ENCODE data around the gene AMMECR1. TPM values are rescaled to one million over a fixed set of nuclear protein-coding genes. Genes with fewer than 3 reads are reported as not detected.
A peak's percentile ranks its signal among the peaks of the same experiment; 100 is the strongest.

The AMMECR1 gene
- total RNA-seq, 5 donors from 2014 or later (not counting 1 experiment from before 2014, with no cell fraction given), result 11.7 to 17.4 (median 12.6) TPM

DNA sequence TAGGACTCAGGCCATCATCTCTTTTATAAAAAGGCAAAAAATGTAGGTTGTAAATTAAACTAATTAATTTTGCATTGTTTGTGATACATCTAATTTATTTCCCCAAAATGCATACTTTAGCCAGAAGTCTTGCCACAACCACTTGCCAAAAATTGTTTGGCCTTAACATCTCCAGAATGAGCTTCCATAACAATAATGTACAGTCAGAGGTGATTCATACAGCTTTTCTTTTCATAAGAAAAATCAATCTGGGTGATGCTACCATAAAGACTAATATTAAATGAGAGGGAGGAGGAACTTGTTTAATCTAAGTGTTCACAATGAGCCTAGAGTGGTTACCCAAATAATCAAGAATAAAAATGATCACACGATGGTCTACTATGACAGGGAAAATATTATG lies 59.3 kb downstream of the AMMECR1 start:
- peaks cover 9% of the 10 kb centered on the region for H3K36me3 Mint-ChIP-seq
- Histone ChIP-seq H3K36me3 (ENCODE audit: control insufficient read depth in 2 of 2, extremely low read depth in 1 of 2, insufficient read depth in 1 of 2, low read length in 1 of 2) (no peaks in the 10 kb centered on the region), H3K27ac (ENCODE audit: low read length) (no peak overlapping the region), H3K4me3 (ENCODE audit: control insufficient read depth in 1 of 2, extremely low read depth in 1 of 2, low read length in 1 of 2) (no peak overlapping the region), H3K9me3 (no peaks in the 10 kb centered on the region), H3K4me1 (ENCODE audit: control insufficient read depth in 1 of 2, extremely low read depth in 1 of 2, insufficient read depth in 2 of 2, low read length in 2 of 2) (no peaks in the 10 kb centered on the region), H3K27me3 (replicated peaks in 1 of 2; ENCODE audit: control insufficient read depth in 2 of 2, extremely low read depth in 1 of 2, insufficient read depth in 2 of 2, low read length in 1 of 2) (no peaks in the 10 kb centered on the region)
- peaks cover 0 to 4% of the 10 kb centered on the region in 2 donors for H3K27me3 Mint-ChIP-seq
- H3K9me3 Mint-ChIP-seq, result no peaks in the 10 kb centered on the region
- POLR2A ChIA-PET, result no interaction called here
- CTCF ChIA-PET, result no interaction called here
- no peak overlapping the region for H3K4me3 Mint-ChIP-seq
- DNase-seq (no peak), ATAC-seq (replicated peaks in 1 of 4) (no peak)
- no CpG with 5 or more reads among the region's 1 CpG for WGBS (ENCODE audit: insufficient coverage)
- H3K4me1 Mint-ChIP-seq, result peaks cover 14 to 43% (median 31%) of the 10 kb centered on the region in 3 donors
- H3K27ac Mint-ChIP-seq, result peak overlapping the region in 1 of 2 donors; percentile 20

DNA sequence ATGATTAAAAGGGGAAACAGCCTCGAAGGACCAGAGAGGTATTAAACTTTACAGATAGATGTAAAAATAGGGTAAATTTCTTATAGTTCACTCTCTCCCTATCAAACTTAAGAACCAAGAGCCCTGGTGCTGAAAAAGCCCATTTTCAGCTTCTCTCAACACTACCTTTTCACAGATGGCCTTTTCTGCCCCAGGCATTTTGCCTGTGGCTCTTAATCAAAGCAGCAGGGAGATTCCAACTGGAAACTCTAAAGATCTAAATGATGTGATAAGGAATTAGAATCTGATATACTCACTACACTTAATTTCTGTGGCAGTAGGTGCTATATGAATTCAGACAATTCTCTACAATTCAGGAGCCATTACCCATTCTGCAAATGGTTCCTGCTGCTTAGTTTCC lies 60.0 kb downstream of the AMMECR1 start:
- H3K4me3 ChIP-seq (ENCODE audit: control insufficient read depth in 1 of 2, extremely low read depth in 1 of 2, low read length in 1 of 2), result no peak overlapping the region
- H3K27ac Mint-ChIP-seq, result no peak overlapping the region
- H3K4me1 Mint-ChIP-seq, result peaks cover 16 to 44% (median 29%) of the 10 kb centered on the region in 3 donors
- no peak overlapping the region for H3K4me3 Mint-ChIP-seq
- ChIA-PET CTCF (no interaction called here), POLR2A (no interaction called here)
- H3K27me3 ChIP-seq (replicated peaks in 1 of 2; ENCODE audit: control insufficient read depth in 2 of 2, extremely low read depth in 1 of 2, insufficient read depth in 2 of 2, low read length in 1 of 2), result no peaks in the 10 kb centered on the region
- no CpG with 5 or more reads among the region's 1 CpG for WGBS (ENCODE audit: insufficient coverage)
- H3K9me3 Mint-ChIP-seq, result peaks cover 0 to under 1% (median 0%) of the 10 kb centered on the region in 3 donors
- no peaks in the 10 kb centered on the region for H3K9me3 ChIP-seq
- no peaks in the 10 kb centered on the region for H3K4me1 ChIP-seq (ENCODE audit: control insufficient read depth in 1 of 2, extremely low read depth in 1 of 2, insufficient read depth in 2 of 2, low read length in 2 of 2)
- H3K36me3 ChIP-seq (ENCODE audit: control insufficient read depth in 2 of 2, extremely low read depth in 1 of 2, insufficient read depth in 1 of 2, low read length in 1 of 2), result no peaks in the 10 kb centered on the region
- no peak overlapping the region for H3K27ac ChIP-seq (ENCODE audit: low read length)
- DNase-seq (no peak), ATAC-seq (replicated peaks in 1 of 4) (no peak)
- peaks cover 10% of the 10 kb centered on the region for H3K36me3 Mint-ChIP-seq
- H3K27me3 Mint-ChIP-seq, result peaks cover 0 to 4% of the 10 kb centered on the region in 2 donors

DNA sequence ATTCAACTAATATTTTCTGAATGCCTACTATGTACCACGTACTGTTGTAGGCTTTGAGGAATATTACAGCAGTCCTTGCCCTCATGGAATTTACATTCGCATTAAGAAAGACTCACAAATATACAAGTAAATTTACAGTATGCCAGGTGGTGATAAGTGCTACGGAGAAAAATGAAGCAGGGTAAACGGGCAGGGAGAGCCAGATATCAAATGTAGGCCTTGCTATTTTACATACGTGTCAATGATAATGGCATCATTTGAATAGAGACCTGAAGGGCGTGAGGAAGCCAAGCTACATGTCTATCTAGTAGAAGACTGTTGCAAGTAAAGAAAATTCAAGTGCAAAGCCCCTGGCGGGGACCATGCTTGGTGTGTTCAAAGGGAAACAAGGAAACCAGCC lies 65.2 kb downstream of the AMMECR1 start:
- CTCF ChIA-PET, result no interaction called here
- H3K36me3 ChIP-seq (ENCODE audit: control insufficient read depth in 2 of 2, extremely low read depth in 1 of 2, insufficient read depth in 1 of 2, low read length in 1 of 2), result no peaks in the 10 kb centered on the region
- no peak overlapping the region for H3K27ac ChIP-seq (ENCODE audit: low read length)
- Mint-ChIP-seq H3K4me1 (peaks cover 17 to 44% (median 20%) of the 10 kb centered on the region in 3 donors), H3K9me3 (peaks cover 0 to 3% (median 0%) of the 10 kb centered on the region in 3 donors), H3K27me3 (no peaks in the 10 kb centered on the region), H3K27ac (peak overlapping the region in 1 of 2 donors; percentile 69), H3K36me3 (peaks cover 24% of the 10 kb centered on the region), H3K4me3 (no peak overlapping the region)
- POLR2A ChIA-PET, result no interaction called here
- H3K4me1 ChIP-seq (ENCODE audit: control insufficient read depth in 1 of 2, extremely low read depth in 1 of 2, insufficient read depth in 2 of 2, low read length in 2 of 2), result no peaks in the 10 kb centered on the region
- no peaks in the 10 kb centered on the region for H3K9me3 ChIP-seq
- DNase-seq, result no peak
- ATAC-seq (replicated peaks in 1 of 4), result no peak
- H3K4me3 ChIP-seq (ENCODE audit: control insufficient read depth in 1 of 2, extremely low read depth in 1 of 2, low read length in 1 of 2), result no peak overlapping the region
- no peaks in the 10 kb centered on the region for H3K27me3 ChIP-seq (replicated peaks in 1 of 2; ENCODE audit: control insufficient read depth in 2 of 2, extremely low read depth in 1 of 2, insufficient read depth in 2 of 2, low read length in 1 of 2)
- 100% methylated on average over 1 of the region's 7 CpGs for WGBS (ENCODE audit: insufficient coverage)

DNA sequence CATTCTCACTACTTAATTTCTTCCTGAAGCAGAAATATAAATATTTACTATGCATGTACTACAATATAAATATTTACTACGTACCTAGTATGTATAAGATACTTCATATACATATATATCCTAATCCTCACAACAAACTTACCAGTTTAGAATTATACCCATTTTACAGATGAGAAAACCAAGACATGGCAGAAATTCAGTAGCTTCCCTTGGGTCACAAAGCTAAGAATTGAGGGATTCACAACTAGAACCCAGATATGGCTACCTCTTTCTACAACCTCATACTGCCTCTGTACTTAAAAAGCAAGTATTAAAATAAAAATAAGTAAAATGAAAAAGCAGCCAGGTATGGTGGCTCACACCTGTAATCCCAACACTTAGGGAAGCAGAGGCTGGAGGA lies 65.9 kb downstream of the AMMECR1 start:
- peaks cover 0 to 4% of the 10 kb centered on the region in 2 experiments for H3K4me1 ChIP-seq (ENCODE audit: control insufficient read depth in 1 of 2, extremely low read depth in 1 of 2, insufficient read depth in 2 of 2, low read length in 2 of 2)
- H3K4me1 Mint-ChIP-seq, result peaks cover 17 to 45% (median 19%) of the 10 kb centered on the region in 3 donors
- CTCF ChIA-PET, result no interaction called here

DNA sequence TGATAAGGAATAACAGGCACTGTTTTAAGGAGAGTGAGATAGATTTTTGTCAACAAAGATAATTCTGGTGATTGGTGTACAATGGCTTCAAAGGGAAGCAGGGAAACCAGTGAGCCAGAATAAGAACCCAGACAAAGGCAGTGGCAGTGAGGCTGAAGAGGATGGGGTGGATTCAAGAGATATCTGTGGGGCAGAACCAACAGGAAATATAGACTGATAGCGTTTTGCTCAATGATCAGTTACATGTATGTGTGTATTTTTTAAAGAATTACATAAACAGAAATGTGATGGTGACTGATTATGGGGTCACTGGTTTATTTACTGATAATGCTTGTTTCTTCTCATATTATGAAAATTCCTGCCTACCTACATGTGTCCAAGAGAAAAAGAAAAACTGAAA lies 66.4 kb downstream of the AMMECR1 start:
- no CpG with 5 or more reads among the region's 1 CpG for WGBS (ENCODE audit: insufficient coverage)
- POLR2A ChIA-PET, result no interaction called here

More for the DNA sequence above, 65.9 kb downstream of the AMMECR1 start:
- Histone ChIP-seq H3K9me3 (no peaks in the 10 kb centered on the region), H3K4me3 (ENCODE audit: control insufficient read depth in 1 of 2, extremely low read depth in 1 of 2, low read length in 1 of 2) (no peak overlapping the region), H3K36me3 (ENCODE audit: control insufficient read depth in 2 of 2, extremely low read depth in 1 of 2, insufficient read depth in 1 of 2, low read length in 1 of 2) (no peaks in the 10 kb centered on the region), H3K27ac (ENCODE audit: low read length) (no peak overlapping the region), H3K27me3 (replicated peaks in 1 of 2; ENCODE audit: control insufficient read depth in 2 of 2, extremely low read depth in 1 of 2, insufficient read depth in 2 of 2, low read length in 1 of 2) (no peaks in the 10 kb centered on the region)
- Mint-ChIP-seq H3K9me3 (peaks cover 0 to 3% (median 0%) of the 10 kb centered on the region in 3 donors), H3K27me3 (no peaks in the 10 kb centered on the region), H3K4me3 (no peak overlapping the region), H3K27ac (no peak overlapping the region), H3K36me3 (peaks cover 24% of the 10 kb centered on the region)
- POLR2A ChIA-PET, result no interaction called here
- ATAC-seq (replicated peaks in 1 of 4) (no peak), DNase-seq (no peak)
- WGBS (ENCODE audit: insufficient coverage), result no CpG with 5 or more reads among the region's 1 CpG

DNA sequence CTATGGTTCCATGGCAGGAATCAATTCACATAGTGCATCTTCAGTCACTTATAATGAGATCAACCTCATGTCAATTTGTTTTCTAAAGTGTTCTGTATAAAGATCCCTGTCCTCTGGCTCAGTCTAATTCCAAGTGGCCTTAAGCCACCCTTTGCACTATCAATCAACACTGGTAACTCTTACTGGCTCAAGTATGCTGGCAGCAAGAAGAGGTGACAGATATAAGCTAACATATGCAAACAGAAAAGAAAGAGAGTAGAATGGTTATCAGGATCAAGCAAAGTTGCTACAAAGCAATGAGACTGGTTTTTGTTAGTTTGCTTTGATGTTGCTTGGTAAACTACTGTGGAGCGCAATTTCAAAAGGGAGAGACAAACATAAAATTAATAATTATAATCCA lies 67.0 kb downstream of the AMMECR1 start:
- peaks cover 0 to 3% (median 0%) of the 10 kb centered on the region in 3 donors for H3K9me3 Mint-ChIP-seq
- no CpG with 5 or more reads among the region's 1 CpG for WGBS (ENCODE audit: insufficient coverage)
- Histone ChIP-seq H3K36me3 (ENCODE audit: control insufficient read depth in 2 of 2, extremely low read depth in 1 of 2, insufficient read depth in 1 of 2, low read length in 1 of 2) (no peaks in the 10 kb centered on the region), H3K4me1 (ENCODE audit: control insufficient read depth in 1 of 2, extremely low read depth in 1 of 2, insufficient read depth in 2 of 2, low read length in 2 of 2) (peaks cover 0 to 4% of the 10 kb centered on the region in 2 experiments), H3K9me3 (no peaks in the 10 kb centered on the region), H3K27ac (ENCODE audit: low read length) (no peak overlapping the region), H3K27me3 (replicated peaks in 1 of 2; ENCODE audit: control insufficient read depth in 2 of 2, extremely low read depth in 1 of 2, insufficient read depth in 2 of 2, low read length in 1 of 2) (no peaks in the 10 kb centered on the region), H3K4me3 (ENCODE audit: control insufficient read depth in 1 of 2, extremely low read depth in 1 of 2, low read length in 1 of 2) (no peak overlapping the region)
- peaks cover 17 to 52% (median 27%) of the 10 kb centered on the region in 3 donors for H3K4me1 Mint-ChIP-seq
- no peak overlapping the region for H3K4me3 Mint-ChIP-seq
- DNase-seq (no peak), ATAC-seq (replicated peaks in 1 of 4) (no peak)
- peak overlapping the region in 1 of 2 donors; percentile 67 for H3K27ac Mint-ChIP-seq
- CTCF ChIA-PET, result no interaction called here
- H3K36me3 Mint-ChIP-seq, result peaks cover 24% of the 10 kb centered on the region
- H3K27me3 Mint-ChIP-seq, result no peaks in the 10 kb centered on the region
- POLR2A ChIA-PET, result no interaction called here

More for the DNA sequence above, 66.4 kb downstream of the AMMECR1 start:
- no peak for DNase-seq
- CTCF ChIA-PET, result no interaction called here
- Mint-ChIP-seq H3K9me3 (peaks cover 0 to 3% (median 0%) of the 10 kb centered on the region in 3 donors), H3K4me3 (no peak overlapping the region), H3K27me3 (no peaks in the 10 kb centered on the region), H3K4me1 (peaks cover 17 to 48% (median 23%) of the 10 kb centered on the region in 3 donors), H3K27ac (peak overlapping the region; percentile 22 to 67), H3K36me3 (peaks cover 24% of the 10 kb centered on the region)
- Histone ChIP-seq H3K9me3 (no peaks in the 10 kb centered on the region), H3K27ac (ENCODE audit: low read length) (no peak overlapping the region), H3K4me3 (ENCODE audit: control insufficient read depth in 1 of 2, extremely low read depth in 1 of 2, low read length in 1 of 2) (no peak overlapping the region), H3K4me1 (ENCODE audit: control insufficient read depth in 1 of 2, extremely low read depth in 1 of 2, insufficient read depth in 2 of 2, low read length in 2 of 2) (peaks cover 0 to 4% of the 10 kb centered on the region in 2 experiments), H3K27me3 (replicated peaks in 1 of 2; ENCODE audit: control insufficient read depth in 2 of 2, extremely low read depth in 1 of 2, insufficient read depth in 2 of 2, low read length in 1 of 2) (no peaks in the 10 kb centered on the region), H3K36me3 (ENCODE audit: control insufficient read depth in 2 of 2, extremely low read depth in 1 of 2, insufficient read depth in 1 of 2, low read length in 1 of 2) (no peaks in the 10 kb centered on the region)
- ATAC-seq (replicated peaks in 1 of 4), result no peak

DNA sequence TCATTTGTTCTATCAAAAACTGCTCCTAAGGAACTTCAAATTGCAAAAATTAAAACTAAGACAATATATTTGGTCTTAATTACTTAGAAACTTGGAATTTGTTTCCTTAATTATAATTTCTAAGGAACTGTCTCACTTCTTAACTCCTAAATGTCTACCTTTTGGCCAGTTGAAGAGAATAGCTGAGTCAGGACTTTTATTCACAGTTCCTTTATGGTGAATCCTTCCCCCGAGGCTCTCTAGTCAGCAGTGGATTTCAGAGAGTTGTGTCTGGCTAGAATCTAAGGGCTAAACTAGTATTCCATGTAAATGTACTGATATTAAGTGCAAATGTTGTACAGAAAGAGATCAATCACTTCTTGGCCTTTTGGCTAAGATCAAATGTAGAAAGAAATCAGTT lies 69.3 kb downstream of the AMMECR1 start:
- Histone ChIP-seq H3K27me3 (replicated peaks in 1 of 2; ENCODE audit: control insufficient read depth in 2 of 2, extremely low read depth in 1 of 2, insufficient read depth in 2 of 2, low read length in 1 of 2) (no peaks in the 10 kb centered on the region), H3K4me3 (ENCODE audit: control insufficient read depth in 1 of 2, extremely low read depth in 1 of 2, low read length in 1 of 2) (no peak overlapping the region), H3K36me3 (ENCODE audit: control insufficient read depth in 2 of 2, extremely low read depth in 1 of 2, insufficient read depth in 1 of 2, low read length in 1 of 2) (no peaks in the 10 kb centered on the region), H3K27ac (ENCODE audit: low read length) (no peak overlapping the region), H3K4me1 (ENCODE audit: control insufficient read depth in 1 of 2, extremely low read depth in 1 of 2, insufficient read depth in 2 of 2, low read length in 2 of 2) (peaks cover 0 to 4% of the 10 kb centered on the region in 2 experiments), H3K9me3 (no peaks in the 10 kb centered on the region)
- ChIA-PET CTCF (no interaction called here), POLR2A (no interaction called here)
- Mint-ChIP-seq H3K9me3 (peaks cover 0 to 3% (median 0%) of the 10 kb centered on the region in 3 donors), H3K27me3 (no peaks in the 10 kb centered on the region), H3K4me1 (peaks cover 17 to 63% (median 40%) of the 10 kb centered on the region in 3 donors), H3K27ac (peak overlapping the region in 1 of 2 donors; percentile 47), H3K36me3 (peaks cover 24% of the 10 kb centered on the region), H3K4me3 (no peak overlapping the region)
- WGBS (ENCODE audit: insufficient coverage), result no CpG with 5 or more reads among the region's 1 CpG
- ATAC-seq (replicated peaks in 1 of 4) (no peak), DNase-seq (no peak)

Data from T-cell (primary cell).